HG03469 (cell line): ENCODE measurements around the gene C9orf50.

ENCODE experiments used
- ATAC-seq: cut with Tn5 transposase; IDR thresholded peaks from one replicate; pipeline ENCODE4 v1.9.1; 2021; ENCODE audit warnings: mild to moderate bottlenecking, moderate library complexity, moderate number of reproducible peaks; ENCODE audit not compliant: unreplicated experiment

Gene C9orf50

GRCh38 chr9:129612123-129612522, 8.8 kb downstream of the C9orf50 start:
- no peak for ATAC-seq

- ATAC-seq = no peak
Observed at GRCh38 chr9:129611307-129611800, 9.5 kb downstream of the C9orf50 start.

- ATAC-seq = no peak
Observed at GRCh38 chr9:129610473-129611306, 10.2 kb downstream of the C9orf50 start.

- ATAC-seq = no peak
Observed at GRCh38 chr9:129610213-129610472, 10.8 kb downstream of the C9orf50 start.

- ATAC-seq = no peak
Observed at GRCh38 chr9:129609486-129610212, 11.3 kb downstream of the C9orf50 start.

- ATAC-seq = no peak
Observed at GRCh38 chr9:129608561-129609481, 12.1 kb downstream of the C9orf50 start.

GRCh38 chr9:129607027-129607387, 13.9 kb downstream of the C9orf50 start:
- no peak for ATAC-seq

GRCh38 chr9:129606161-129607026, 14.5 kb downstream of the C9orf50 start:
- no peak for ATAC-seq

GRCh38 chr9:129604766-129605163, 16.1 kb downstream of the C9orf50 start:
- no peak for ATAC-seq

GRCh38 chr9:129604056-129604765, 16.7 kb downstream of the C9orf50 start:
- ATAC-seq = no peak

- ATAC-seq = no peak
Observed at GRCh38 chr9:129602598-129603415, 18.1 kb downstream of the C9orf50 start.

GRCh38 chr9:129601082-129601674, 19.7 kb downstream of the C9orf50 start:
- ATAC-seq = no peak

- no peak for ATAC-seq
Observed at GRCh38 chr9:129598089-129598596, 22.8 kb downstream of the C9orf50 start.

GRCh38 chr9:129597355-129598088, 23.4 kb downstream of the C9orf50 start:
- no peak for ATAC-seq

- ATAC-seq = no peak
Observed at GRCh38 chr9:129596541-129597331, 24.2 kb downstream of the C9orf50 start.

- no peak for ATAC-seq
Observed at GRCh38 chr9:129595903-129596540, 24.9 kb downstream of the C9orf50 start.
